ENCODE results near the gene CERK. TPM values are rescaled to one million over a fixed set of nuclear protein-coding genes. Genes with fewer than 3 reads are reported as not detected.

The CERK gene
- polyA plus RNA-seq, 1 donor, result 82.3 TPM

DNA sequence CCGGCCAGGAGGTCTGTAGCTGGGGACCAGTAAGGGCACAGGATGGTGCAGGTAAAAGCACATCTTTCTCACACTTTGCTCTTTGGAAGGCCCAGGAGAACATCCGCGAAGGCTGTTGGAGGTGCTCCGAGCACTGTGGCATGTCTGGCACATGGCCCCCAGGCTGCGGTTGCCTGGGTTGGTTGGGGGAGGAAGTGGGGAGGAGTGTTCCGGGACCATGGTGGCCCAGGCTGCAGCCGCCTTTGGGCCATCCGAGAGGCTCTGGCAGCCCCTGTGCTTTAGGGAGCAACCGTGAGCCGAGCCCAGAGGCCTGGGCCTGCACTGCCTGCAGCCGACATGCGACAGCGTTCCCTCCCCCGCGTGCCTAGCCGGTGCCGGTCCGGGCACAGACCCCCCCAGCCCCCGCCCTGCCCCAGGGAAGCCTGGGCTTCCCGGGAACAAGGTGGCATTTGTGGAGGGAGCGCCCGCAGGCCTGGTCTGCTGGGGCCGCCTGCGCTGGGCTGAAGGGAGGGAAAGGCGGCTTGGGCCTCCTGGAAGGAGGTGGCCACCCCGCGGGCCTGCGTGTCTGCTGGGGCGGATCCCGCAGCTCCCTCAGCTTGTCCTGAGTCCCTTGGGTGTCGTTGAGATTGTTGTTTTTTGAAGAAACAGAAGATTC lies 59.9 kb downstream of the CERK start:
- Histone ChIP-seq H3K27me3 (ENCODE audit: control insufficient read depth, insufficient read depth, low read length) (no peaks in the 10 kb centered on the region), H3K4me1 (ENCODE audit: control insufficient read depth, insufficient read depth, low read length) (peaks cover 8% of the 10 kb centered on the region), H3K36me3 (ENCODE audit: control insufficient read depth, insufficient read depth, low read length) (peaks cover 64% of the 10 kb centered on the region), H3K4me3 (ENCODE audit: low read length) (no peak overlapping the region), H3K9me3 (ENCODE audit: control insufficient read depth, low read depth, low read length) (peaks cover 11% of the 10 kb centered on the region), H3K27ac (ENCODE audit: low read length) (no peak overlapping the region)
- no peak for DNase-seq
- WGBS (ENCODE audit: insufficient coverage, low lambda C conversion rate), result no CpG with 5 or more reads among the region's 31 CpGs

DNA sequence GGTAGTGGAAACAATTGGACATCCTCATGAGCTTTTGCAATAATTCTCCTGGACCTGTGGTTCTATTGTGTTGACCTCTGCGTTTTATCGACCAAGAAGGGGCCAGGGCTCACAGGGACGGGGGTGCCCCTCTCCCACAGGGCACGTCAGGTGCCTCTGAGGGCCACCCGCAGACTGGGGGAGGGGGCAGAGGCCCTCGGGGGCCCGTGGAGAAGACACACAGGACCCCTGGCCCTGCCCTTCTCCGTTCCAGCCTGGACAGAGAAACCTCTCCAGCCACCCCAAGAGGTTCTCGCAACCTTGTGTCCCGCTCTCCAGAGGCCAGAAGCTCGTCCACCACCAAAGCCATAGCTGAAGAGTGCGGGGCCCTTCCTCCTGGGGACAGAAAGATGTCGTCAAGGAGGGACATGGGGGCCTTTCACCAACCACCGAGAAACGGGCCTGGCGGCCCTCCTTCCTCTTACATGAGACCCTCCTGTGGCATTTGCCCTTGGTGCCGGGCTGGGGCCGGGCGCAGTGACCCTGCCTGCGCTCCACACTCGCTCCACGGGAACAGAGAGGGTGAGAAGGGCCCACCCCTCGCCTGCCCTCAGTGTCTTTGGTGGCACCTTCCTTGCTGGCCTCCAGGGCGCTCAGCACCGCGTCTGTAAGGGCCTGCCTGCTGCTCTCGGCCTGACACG lies 60.6 kb downstream of the CERK start:
- Histone ChIP-seq H3K36me3 (ENCODE audit: control insufficient read depth, insufficient read depth, low read length) (peaks cover 68% of the 10 kb centered on the region), H3K4me3 (ENCODE audit: low read length) (no peak overlapping the region), H3K4me1 (ENCODE audit: control insufficient read depth, insufficient read depth, low read length) (peaks cover 15% of the 10 kb centered on the region), H3K9me3 (ENCODE audit: control insufficient read depth, low read depth, low read length) (peaks cover 11% of the 10 kb centered on the region), H3K27me3 (ENCODE audit: control insufficient read depth, insufficient read depth, low read length) (no peaks in the 10 kb centered on the region), H3K27ac (ENCODE audit: low read length) (no peak overlapping the region)
- no peak for DNase-seq
- WGBS (ENCODE audit: insufficient coverage, low lambda C conversion rate), result no CpG with 5 or more reads among the region's 28 CpGs

DNA sequence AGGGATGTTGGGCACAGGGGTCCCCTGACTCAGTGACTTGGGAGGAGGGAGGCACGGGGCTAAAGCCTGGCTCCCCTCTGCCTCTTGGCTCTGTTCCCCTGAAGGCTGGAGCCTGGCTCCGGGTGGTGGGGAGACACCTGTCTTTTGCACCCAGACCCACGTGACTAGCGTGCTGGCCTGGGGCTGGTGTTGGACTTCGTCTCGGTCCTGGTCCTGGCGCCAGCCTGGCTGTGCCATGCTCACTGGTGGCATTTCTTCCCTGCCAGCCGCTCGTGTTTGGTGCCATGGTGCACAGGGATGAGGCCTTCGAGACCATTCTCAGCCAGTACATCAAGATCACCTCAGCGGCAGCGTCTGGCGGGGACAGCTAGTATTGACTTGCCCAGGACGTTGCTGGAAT lies 61.2 kb downstream of the CERK start:
- H3K9me3 ChIP-seq (ENCODE audit: control insufficient read depth, low read depth, low read length), result peaks cover 11% of the 10 kb centered on the region
- peaks cover 65% of the 10 kb centered on the region for H3K36me3 ChIP-seq (ENCODE audit: control insufficient read depth, insufficient read depth, low read length)
- no peak for DNase-seq
- H3K4me3 ChIP-seq (ENCODE audit: low read length), result no peak overlapping the region
- no peaks in the 10 kb centered on the region for H3K27me3 ChIP-seq (ENCODE audit: control insufficient read depth, insufficient read depth, low read length)
- WGBS (ENCODE audit: insufficient coverage, low lambda C conversion rate), result no CpG with 5 or more reads among the region's 14 CpGs
- peaks cover 21% of the 10 kb centered on the region for H3K4me1 ChIP-seq (ENCODE audit: control insufficient read depth, insufficient read depth, low read length)
- H3K27ac ChIP-seq (ENCODE audit: low read length), result no peak overlapping the region

DNA sequence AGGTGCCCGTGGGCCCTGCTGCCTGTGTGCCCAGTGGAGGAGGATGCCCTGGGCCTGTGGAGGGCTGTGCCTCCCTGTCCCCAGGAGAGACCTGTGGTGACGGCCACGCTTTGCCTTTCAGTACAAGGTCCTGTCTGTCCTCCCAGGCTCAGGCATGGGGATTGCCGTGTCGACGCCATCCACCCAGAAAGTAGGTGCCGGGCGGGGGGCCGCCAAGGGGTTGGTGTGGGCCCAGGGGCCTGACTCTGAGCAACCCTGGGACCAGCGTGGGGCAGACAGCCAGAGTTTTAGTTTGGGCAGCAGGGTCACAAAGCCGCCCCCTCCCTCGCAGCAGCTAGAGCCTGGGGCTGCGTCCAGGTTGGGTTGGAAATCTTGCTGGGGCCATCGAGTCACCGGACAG lies 61.6 kb downstream of the CERK start:
- Histone ChIP-seq H3K9me3 (ENCODE audit: control insufficient read depth, low read depth, low read length) (peaks cover 11% of the 10 kb centered on the region), H3K4me3 (ENCODE audit: low read length) (no peak overlapping the region), H3K36me3 (ENCODE audit: control insufficient read depth, insufficient read depth, low read length) (peaks cover 63% of the 10 kb centered on the region), H3K4me1 (ENCODE audit: control insufficient read depth, insufficient read depth, low read length) (peaks cover 22% of the 10 kb centered on the region), H3K27ac (ENCODE audit: low read length) (no peak overlapping the region), H3K27me3 (ENCODE audit: control insufficient read depth, insufficient read depth, low read length) (no peaks in the 10 kb centered on the region)
- DNase-seq, result no peak
- WGBS (ENCODE audit: insufficient coverage, low lambda C conversion rate), result no CpG with 5 or more reads among the region's 15 CpGs

DNA sequence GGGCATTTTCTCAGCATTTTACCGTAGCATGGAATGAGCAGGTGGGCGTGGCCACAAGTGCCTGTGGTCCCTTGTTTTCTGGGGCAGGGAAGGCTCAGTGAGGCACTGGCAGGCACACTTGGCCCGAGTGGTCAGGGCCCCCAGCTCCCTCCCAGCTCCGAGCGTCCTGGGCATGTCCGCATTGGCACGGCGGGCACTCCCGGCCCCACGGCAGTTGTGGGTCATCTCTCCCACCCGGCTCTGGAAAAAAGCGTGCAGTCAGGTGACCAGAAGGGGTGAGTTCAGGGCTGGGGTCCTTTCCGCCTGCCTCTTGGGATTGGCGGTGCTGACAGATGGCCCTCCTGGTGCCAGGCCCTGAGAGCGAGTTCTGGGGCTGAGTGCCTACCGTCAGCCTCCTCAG lies 62.1 kb downstream of the CERK start:
- Histone ChIP-seq H3K27ac (ENCODE audit: low read length) (no peak overlapping the region), H3K9me3 (ENCODE audit: control insufficient read depth, low read depth, low read length) (peaks cover 11% of the 10 kb centered on the region), H3K27me3 (ENCODE audit: control insufficient read depth, insufficient read depth, low read length) (no peaks in the 10 kb centered on the region), H3K36me3 (ENCODE audit: control insufficient read depth, insufficient read depth, low read length) (peaks cover 61% of the 10 kb centered on the region), H3K4me3 (ENCODE audit: low read length) (no peak overlapping the region), H3K4me1 (ENCODE audit: control insufficient read depth, insufficient read depth, low read length) (peaks cover 22% of the 10 kb centered on the region)
- DNase-seq, result no peak
- WGBS (ENCODE audit: insufficient coverage, low lambda C conversion rate), result no CpG with 5 or more reads among the region's 16 CpGs

DNA sequence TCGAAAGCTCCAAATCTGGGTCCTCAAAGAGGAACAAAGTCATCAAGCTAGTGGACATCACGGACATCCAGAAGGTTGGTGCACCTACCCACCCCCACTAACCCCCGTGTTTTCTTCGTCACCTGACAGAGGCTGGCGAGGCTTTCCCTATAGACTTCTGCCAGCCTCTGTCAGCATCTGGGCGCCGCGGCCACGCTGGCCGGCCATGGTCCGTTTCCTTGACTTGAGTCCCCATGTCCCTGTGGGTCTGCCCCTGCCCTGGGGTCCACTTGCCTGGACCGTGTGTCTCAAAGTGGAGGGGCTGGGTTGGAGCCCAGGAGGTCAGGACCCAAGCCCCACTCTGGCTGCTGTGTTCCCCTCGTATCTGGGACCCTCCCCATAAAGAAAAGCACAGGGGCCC lies 62.6 kb downstream of the CERK start:
- H3K27ac ChIP-seq (ENCODE audit: low read length), result no peak overlapping the region
- H3K36me3 ChIP-seq (ENCODE audit: control insufficient read depth, insufficient read depth, low read length), result peaks cover 65% of the 10 kb centered on the region
- no peaks in the 10 kb centered on the region for H3K27me3 ChIP-seq (ENCODE audit: control insufficient read depth, insufficient read depth, low read length)
- no peak overlapping the region for H3K4me3 ChIP-seq (ENCODE audit: low read length)
- H3K9me3 ChIP-seq (ENCODE audit: control insufficient read depth, low read depth, low read length), result peaks cover 11% of the 10 kb centered on the region
- DNase-seq, result no peak
- no CpG with 5 or more reads among the region's 13 CpGs for WGBS (ENCODE audit: insufficient coverage, low lambda C conversion rate)
- peaks cover 22% of the 10 kb centered on the region for H3K4me1 ChIP-seq (ENCODE audit: control insufficient read depth, insufficient read depth, low read length)

DNA sequence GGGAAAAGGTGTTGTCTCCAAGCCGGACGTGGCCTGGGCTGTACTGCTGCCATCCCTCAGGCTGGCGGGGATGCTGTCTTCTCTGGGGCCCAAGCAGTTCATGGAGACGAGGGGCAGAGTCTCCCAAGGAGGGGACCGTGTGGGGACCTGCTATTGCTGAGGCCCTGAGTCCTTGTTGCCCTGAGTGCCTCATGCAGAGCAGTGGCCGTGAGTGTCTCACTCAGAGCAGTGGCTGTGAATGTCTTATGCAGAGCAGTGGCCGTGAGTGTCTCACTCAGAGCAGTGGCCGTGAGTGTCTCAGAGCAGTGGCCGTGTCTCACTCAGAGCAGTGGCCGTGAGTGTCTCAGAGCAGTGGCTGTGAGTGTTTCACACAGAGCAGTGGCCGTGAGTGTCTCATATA lies 63.1 kb downstream of the CERK start:
- Histone ChIP-seq H3K4me1 (ENCODE audit: control insufficient read depth, insufficient read depth, low read length) (peaks cover 22% of the 10 kb centered on the region), H3K9me3 (ENCODE audit: control insufficient read depth, low read depth, low read length) (peaks cover 11% of the 10 kb centered on the region), H3K27me3 (ENCODE audit: control insufficient read depth, insufficient read depth, low read length) (no peaks in the 10 kb centered on the region), H3K36me3 (ENCODE audit: control insufficient read depth, insufficient read depth, low read length) (peaks cover 70% of the 10 kb centered on the region), H3K27ac (ENCODE audit: low read length) (no peak overlapping the region), H3K4me3 (ENCODE audit: low read length) (no peak overlapping the region)
- no CpG with 5 or more reads among the region's 11 CpGs for WGBS (ENCODE audit: insufficient coverage, low lambda C conversion rate)
- no peak for DNase-seq

DNA sequence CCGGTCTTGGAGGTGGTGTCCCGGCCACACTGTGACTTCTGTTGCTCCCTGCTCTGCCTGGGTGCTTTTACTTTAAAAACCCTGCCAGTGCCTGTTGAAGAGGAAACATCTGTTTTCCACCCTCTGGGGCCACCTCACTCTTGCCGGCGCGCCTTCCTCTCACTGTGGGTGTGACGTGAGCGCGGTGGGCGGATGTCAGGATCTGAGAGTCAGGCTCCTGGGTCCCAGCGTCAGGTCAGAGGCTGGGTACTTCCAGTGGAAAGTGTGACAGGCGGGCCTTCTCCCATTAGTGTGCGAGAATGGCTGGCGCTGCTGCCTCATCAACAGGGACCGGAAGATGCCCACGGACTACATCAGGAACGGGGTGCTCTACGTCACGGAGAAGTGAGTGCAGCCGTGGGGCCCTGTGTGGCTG lies 63.7 kb downstream of the CERK start:
- DNase-seq, result peak in 1 of 2 donors; percentile 29
- WGBS (ENCODE audit: insufficient coverage, low lambda C conversion rate), result no CpG with 5 or more reads among the region's 19 CpGs
- H3K36me3 ChIP-seq (ENCODE audit: control insufficient read depth, insufficient read depth, low read length), result peaks cover 72% of the 10 kb centered on the region
- H3K9me3 ChIP-seq (ENCODE audit: control insufficient read depth, low read depth, low read length), result peaks cover 11% of the 10 kb centered on the region
- peaks cover 22% of the 10 kb centered on the region for H3K4me1 ChIP-seq (ENCODE audit: control insufficient read depth, insufficient read depth, low read length)
- H3K27ac ChIP-seq (ENCODE audit: low read length), result no peak overlapping the region
- no peak overlapping the region for H3K4me3 ChIP-seq (ENCODE audit: low read length)
- H3K27me3 ChIP-seq (ENCODE audit: control insufficient read depth, insufficient read depth, low read length), result no peaks in the 10 kb centered on the region

DNA sequence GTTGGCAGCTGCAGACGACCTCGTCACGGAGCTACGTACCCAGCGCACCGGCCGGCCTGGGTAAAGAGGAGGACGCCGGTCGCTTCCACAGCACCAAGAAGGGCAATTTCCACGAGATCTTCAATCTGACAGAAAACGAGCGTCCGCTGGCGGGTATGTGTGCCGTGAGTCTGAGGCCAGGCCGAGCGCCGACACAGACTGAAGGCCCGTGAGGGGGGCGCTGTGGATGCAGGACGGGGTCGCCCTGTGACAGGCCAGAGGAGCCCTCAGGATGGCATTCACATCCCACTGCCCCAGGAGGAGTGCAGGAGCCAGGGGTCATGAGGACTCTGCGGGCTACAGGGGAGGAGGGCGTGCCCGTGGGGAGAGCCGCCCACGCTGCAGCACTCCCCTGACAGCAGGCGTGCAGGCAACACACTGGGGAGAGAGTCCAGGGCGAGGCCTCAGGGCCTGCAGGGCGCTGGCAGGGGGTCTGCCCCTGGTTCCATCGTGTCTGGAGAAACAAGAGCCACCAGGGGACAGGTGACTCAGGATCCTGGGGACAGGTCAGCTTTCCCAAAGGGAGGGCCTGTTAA lies 64.3 kb downstream of the CERK start:
- peaks cover 72% of the 10 kb centered on the region for H3K36me3 ChIP-seq (ENCODE audit: control insufficient read depth, insufficient read depth, low read length)
- no peak overlapping the region for H3K27ac ChIP-seq (ENCODE audit: low read length)
- H3K9me3 ChIP-seq (ENCODE audit: control insufficient read depth, low read depth, low read length), result peaks cover 11% of the 10 kb centered on the region
- no peaks in the 10 kb centered on the region for H3K27me3 ChIP-seq (ENCODE audit: control insufficient read depth, insufficient read depth, low read length)
- no CpG with 5 or more reads among the region's 32 CpGs for WGBS (ENCODE audit: insufficient coverage, low lambda C conversion rate)
- peak in 1 of 2 donors; percentile 24 for DNase-seq
- peaks cover 22% of the 10 kb centered on the region for H3K4me1 ChIP-seq (ENCODE audit: control insufficient read depth, insufficient read depth, low read length)
- H3K4me3 ChIP-seq (ENCODE audit: low read length), result no peak overlapping the region

DNA sequence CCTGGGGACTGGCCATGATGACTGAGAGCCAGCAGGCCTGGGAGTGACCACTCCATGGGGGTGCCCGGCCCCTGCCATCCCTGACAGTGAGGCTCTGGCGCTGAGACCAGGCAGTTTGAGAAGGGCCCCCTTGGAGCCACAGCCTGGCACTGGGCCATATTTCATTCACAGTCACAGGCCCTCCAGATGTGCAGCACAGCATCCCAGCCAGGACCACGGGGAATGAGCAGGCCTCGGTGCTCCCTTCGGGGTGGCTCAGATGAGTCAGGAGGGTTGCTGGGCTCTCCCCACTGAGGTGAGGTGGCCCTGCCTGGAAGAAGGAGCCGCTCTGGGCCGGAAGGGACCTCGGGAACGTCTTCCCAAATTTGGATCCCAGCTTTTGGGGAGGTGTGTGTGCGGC lies 64.8 kb downstream of the CERK start:
- WGBS (ENCODE audit: insufficient coverage, low lambda C conversion rate), result no CpG with 5 or more reads among the region's 10 CpGs
- Histone ChIP-seq H3K4me1 (ENCODE audit: control insufficient read depth, insufficient read depth, low read length) (peaks cover 22% of the 10 kb centered on the region), H3K27ac (ENCODE audit: low read length) (no peak overlapping the region), H3K36me3 (ENCODE audit: control insufficient read depth, insufficient read depth, low read length) (peaks cover 74% of the 10 kb centered on the region), H3K27me3 (ENCODE audit: control insufficient read depth, insufficient read depth, low read length) (no peaks in the 10 kb centered on the region), H3K9me3 (ENCODE audit: control insufficient read depth, low read depth, low read length) (peaks cover 12% of the 10 kb centered on the region), H3K4me3 (ENCODE audit: low read length) (no peak overlapping the region)
- DNase-seq, result no peak

All from large intestine (tissue), 3 donors.